Adrenal gland (tissue), 12 donors: Measurements from ENCODE around the gene BNC2. TPM values are rescaled to one million over a fixed set of nuclear protein-coding genes. Genes with fewer than 3 reads are reported as not detected.

Experiments used
- DNase-seq, 7 donors: peaks; one replicate each; pipeline ENCODE4 v3.0.0-alpha.2; 2019 to 2020
- H3K27ac ChIP-seq, 5 donors: fragments of 200-600 bp; sonication (generic) in 4 of 5; 1 replicate in 3 of 5; 2 replicates in 2 of 5; pipeline versions ENCODE4 v1.5.1 to v1.8.0; 2016 to 2020; ENCODE audit warnings: mild to moderate bottlenecking in 1 of 5
- H3K27me3 ChIP-seq: fragments of 200-600 bp; 2 replicates; pipeline ENCODE4 v1.8.0; 2021
- H3K36me3 ChIP-seq, 2 donors: fragments of 200-600 bp; replicated peaks in 1 of 2; 1 replicate in 1 of 2; 2 replicates in 1 of 2; pipeline versions ENCODE4 v1.5.1 to v1.8.0; 2018 to 2022
- H3K4me1 ChIP-seq, 2 donors: fragments of 200-600 bp; replicated peaks in 1 of 2; 1 replicate in 1 of 2; 2 replicates in 1 of 2; pipeline versions ENCODE4 v1.5.1 to v1.8.0; 2018 to 2021
- H3K4me3 ChIP-seq, 4 donors: fragments of 200-600 bp; sonication (generic) in 3 of 4; one replicate each; pipeline ENCODE4 v1.5.1; 2016 to 2018
- H3K9me3 ChIP-seq, 3 donors: fragments of 200-600 bp; sonication (generic) in 1 of 3; replicated peaks in 1 of 3; 1 replicate in 2 of 3; 2 replicates in 1 of 3; pipeline versions ENCODE4 v1.5.1 to v1.8.0; 2016 to 2021
- POLR2A ChIP-seq, 2 donors: fragments of 450-650 bp; IDR thresholded peaks; one replicate each; pipeline ENCODE4 v1.6.1; 2017; ENCODE audit warnings: antibody characterized with exemption in 2 of 2, mild to moderate bottlenecking in 2 of 2, moderate library complexity in 1 of 2
- WGBS, 4 donors: extraction: QIAGEN DNeasy Blood & Tissue Kit in 2 of 4; methylation state at CpG; one replicate each; pipeline versions ENCODE4 v1.1.5 to v1.1.7; 2013 to 2017; 5-methylcytosine and 5-hydroxymethylcytosine counted together
- intact Hi-C, 2 donors: fragments of 100-400 bp; cut with DNase I; formaldehyde crosslinking; loops; one replicate each; pipeline versions ENCODE4 v1.14.1 to v1.15.0; 2022 to 2023
- polyA plus RNA-seq, 3 donors: library from polyadenylated mRNA; stranded (reverse); fragments of 200-250 nt in 2 of 3; fragments of 350-450 nt in 1 of 3; fragmentation: Illumina TruSeq in 1 of 3; extraction: RNeasy Lipid Tissue Mini Kit (QIAGEN cat#74804) in 1 of 3; gene quantifications; one replicate each; pipeline ENCODE4 v1.2.3, GENCODE V29; 2013 to 2014
- total RNA-seq, 9 donors: library from RNA; depleted of rRNA in 4 of 9; stranded (reverse); fragments of >200 nt in 4 of 9; fragments of 120-200 nt in 1 of 9; fragmentation: NEBNext Ultra II Directional in 1 of 9; extraction: Animal tissue kit (Norgen Biotek cat#: 25700) in 1 of 9; gene quantifications; one replicate each; pipeline versions ENCODE4 v1.1.0 to v1.2.4, GENCODE V29; 2013 to 2023
- TF ChIP-seq, protein P1 (sequence below), 6 experiments: fragments of 450-650 bp in 4 of 6; fragments of 200-600 bp in 2 of 6; sonication (generic) in 1 of 6; IDR thresholded peaks; 1 replicate in 5 of 6; 2 replicates in 1 of 6; pipeline versions ENCODE4 v1.5.1 to v1.8.0; 2016 to 2021; ENCODE audit warnings: antibody characterized with exemption in 6 of 6, mild to moderate bottlenecking in 2 of 6, moderate library complexity in 1 of 6
- donor health status: healthy with polysubstance abuse.
- donor health status: Bipolar disorder and iron deficiency.
- donor health status: DM: yes; HTN: yes; CAD: no.
- donor health status: DM: no; HTN: no; CAD: no.
- donor health status: DM: no; HTN: no; CAD: no.
- donor health status: DM: yes; HTN: yes; CAD: no.

The BNC2 gene
- total and polyA plus RNA-seq, 12 donors, result 1.1 to 11.1 (median 5.0) TPM

DNA sequence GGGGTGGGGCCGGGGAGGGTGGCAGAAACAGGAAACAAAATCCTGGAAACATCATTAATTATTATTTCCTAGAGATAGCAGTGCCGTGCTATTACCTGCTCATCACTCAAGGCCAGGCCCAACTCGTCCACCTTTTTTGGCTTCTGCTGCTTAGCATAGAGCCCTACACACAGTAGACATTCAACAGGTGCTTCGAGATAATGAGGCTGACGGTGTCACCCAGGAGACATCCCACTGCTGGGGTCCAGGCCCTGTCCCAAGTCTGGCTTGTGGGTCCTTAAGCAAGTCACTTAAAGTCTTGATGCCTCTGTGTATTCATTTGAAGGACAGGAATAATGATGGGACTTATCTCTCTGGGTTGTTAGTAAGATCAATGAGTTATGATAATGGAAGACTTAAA is 506.6 kb downstream of the BNC2 start:
- Histone ChIP-seq H3K36me3 (no peaks in the 10 kb centered on the region), H3K4me3 (no peak overlapping the region), H3K27me3 (no peaks in the 10 kb centered on the region), H3K4me1 (no peaks in the 10 kb centered on the region), H3K27ac (no peak overlapping the region), H3K9me3 (no peaks in the 10 kb centered on the region)
- no peak for TF ChIP-seq POLR2A (IDR thresholded peaks at IDR 0.05)
- TF ChIP-seq, protein P1, sequence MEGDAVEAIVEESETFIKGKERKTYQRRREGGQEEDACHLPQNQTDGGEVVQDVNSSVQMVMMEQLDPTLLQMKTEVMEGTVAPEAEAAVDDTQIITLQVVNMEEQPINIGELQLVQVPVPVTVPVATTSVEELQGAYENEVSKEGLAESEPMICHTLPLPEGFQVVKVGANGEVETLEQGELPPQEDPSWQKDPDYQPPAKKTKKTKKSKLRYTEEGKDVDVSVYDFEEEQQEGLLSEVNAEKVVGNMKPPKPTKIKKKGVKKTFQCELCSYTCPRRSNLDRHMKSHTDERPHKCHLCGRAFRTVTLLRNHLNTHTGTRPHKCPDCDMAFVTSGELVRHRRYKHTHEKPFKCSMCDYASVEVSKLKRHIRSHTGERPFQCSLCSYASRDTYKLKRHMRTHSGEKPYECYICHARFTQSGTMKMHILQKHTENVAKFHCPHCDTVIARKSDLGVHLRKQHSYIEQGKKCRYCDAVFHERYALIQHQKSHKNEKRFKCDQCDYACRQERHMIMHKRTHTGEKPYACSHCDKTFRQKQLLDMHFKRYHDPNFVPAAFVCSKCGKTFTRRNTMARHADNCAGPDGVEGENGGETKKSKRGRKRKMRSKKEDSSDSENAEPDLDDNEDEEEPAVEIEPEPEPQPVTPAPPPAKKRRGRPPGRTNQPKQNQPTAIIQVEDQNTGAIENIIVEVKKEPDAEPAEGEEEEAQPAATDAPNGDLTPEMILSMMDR (IDR thresholded peaks at IDR 0.05), result no peak
- intact Hi-C loops, result no loop called here
- no peak for DNase-seq
- 73 to 79% (median 77%) methylated on average over 5 of the region's 5 CpGs for WGBS, 4 donors

- no peak for DNase-seq
- no peaks in the 10 kb centered on the region for H3K9me3 ChIP-seq
- TF ChIP-seq POLR2A (IDR thresholded peaks at IDR 0.05), result no peak
- TF ChIP-seq, protein P1 (IDR thresholded peaks at IDR 0.05), result no peak
- WGBS, 4 donors, result 82 to 90% (median 87%) methylated on average over 8 of the region's 8 CpGs
- intact Hi-C loops, result no loop called here
- no peak overlapping the region for H3K27ac ChIP-seq
- H3K27me3 ChIP-seq, result no peaks in the 10 kb centered on the region
- H3K4me1 ChIP-seq, result no peaks in the 10 kb centered on the region
- H3K4me3 ChIP-seq, result no peak overlapping the region
- no peaks in the 10 kb centered on the region for H3K36me3 ChIP-seq
Observed at GRCh38 chr9:16363073-16363781, 507.2 kb downstream of the BNC2 start.

DNA sequence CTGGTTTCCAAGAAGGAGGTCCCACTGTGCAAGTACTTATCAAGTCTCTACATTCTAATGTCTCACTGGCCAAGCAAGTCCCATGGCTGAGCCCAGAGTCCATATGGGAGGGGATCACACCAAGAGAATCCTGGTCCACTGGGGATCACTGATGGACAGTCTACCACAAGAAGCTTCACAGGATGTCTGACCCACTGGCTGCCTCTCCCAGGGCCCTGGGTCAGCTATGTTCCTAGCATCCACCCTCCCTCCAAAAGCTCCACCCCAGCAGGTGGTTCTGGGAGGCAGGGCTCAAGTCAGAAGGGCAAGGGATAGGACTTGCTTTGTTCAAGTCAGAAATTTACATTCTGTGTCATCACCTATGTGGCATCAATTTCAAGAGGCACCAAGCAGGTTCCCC is 508.5 kb downstream of the BNC2 start:
- H3K27ac ChIP-seq, result no peak overlapping the region
- TF ChIP-seq, protein P1 (IDR thresholded peaks at IDR 0.05), result no peak
- TF ChIP-seq POLR2A (IDR thresholded peaks at IDR 0.05), result no peak
- H3K4me1 ChIP-seq, result no peaks in the 10 kb centered on the region
- H3K4me3 ChIP-seq, result no peak overlapping the region
- no peaks in the 10 kb centered on the region for H3K27me3 ChIP-seq
- intact Hi-C loops, result no loop called here
- H3K36me3 ChIP-seq, result no peaks in the 10 kb centered on the region
- H3K9me3 ChIP-seq, result no peaks in the 10 kb centered on the region
- DNase-seq, result no peak

DNA sequence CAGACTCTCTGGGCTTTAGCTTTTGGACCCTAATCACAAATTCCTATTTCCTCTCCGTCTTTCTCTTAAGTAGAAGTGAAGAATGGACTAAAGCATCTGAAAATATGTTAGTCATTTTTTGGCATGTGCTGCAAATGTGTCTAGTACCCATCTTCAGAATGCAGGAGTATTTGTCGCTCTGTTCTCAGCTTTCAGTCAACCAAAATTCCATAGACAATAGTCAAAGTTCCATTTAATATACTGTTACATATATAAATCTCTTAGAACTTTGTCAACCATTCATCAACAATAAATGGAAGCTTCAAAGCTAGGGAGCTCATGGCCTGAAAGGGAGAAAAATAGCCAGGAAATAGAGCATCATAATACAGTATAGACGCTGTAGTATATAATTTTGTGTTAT is 509.4 kb downstream of the BNC2 start:
- Histone ChIP-seq H3K27ac (no peak overlapping the region), H3K9me3 (no peaks in the 10 kb centered on the region), H3K4me3 (no peak overlapping the region), H3K4me1 (no peaks in the 10 kb centered on the region), H3K27me3 (no peaks in the 10 kb centered on the region), H3K36me3 (no peaks in the 10 kb centered on the region)
- no peak for TF ChIP-seq POLR2A (IDR thresholded peaks at IDR 0.05)
- TF ChIP-seq, protein P1 (IDR thresholded peaks at IDR 0.05), result no peak
- WGBS, 4 donors, result 61 to 94% (median 75%) methylated on average over 3 of the region's 3 CpGs
- intact Hi-C loops, result no loop called here
- DNase-seq, result no peak
